B cell (primary cell): Measurements from ENCODE around the gene DHX30. TPM values are rescaled to one million over a fixed set of nuclear protein-coding genes. Genes with fewer than 3 reads are reported as not detected.

Experiments used
- ATAC-seq: fragments of 200-7000 bp; cut with Tn5 transposase; one replicate; pipeline ENCODE4 v1.10.0; 2021; ENCODE audit warnings: low read depth, mild to moderate bottlenecking, moderate number of reproducible peaks, moderate library complexity
- CTCF ChIA-PET: fragments of 350-600 bp; sonication (Branson Sonifier 250); formaldehyde crosslinking; loops from one replicate; lab custom pipeline; 2021; ENCODE audit warnings: antibody characterized with exemption, inconsistent platforms; lab: Charles Lee
- POLR2A ChIA-PET: fragments of 350-600 bp; sonication (Branson Sonifier 250); formaldehyde crosslinking; loops from one replicate; lab custom pipeline; 2021; ENCODE audit warnings: antibody characterized with exemption; lab: Charles Lee
- DNase-seq: peaks from one replicate; pipeline ENCODE4 v3.0.0; 2013
- H2AFZ ChIP-seq: 2 replicates; pipeline ENCODE4 v1.6.1; 2012; ENCODE audit warnings: mild to moderate bottlenecking, low read depth, low read length; ENCODE audit not compliant: insufficient read depth, poor library complexity, severe bottlenecking
- H3K27ac ChIP-seq, 2 donors: 1 replicate in 1 of 2; 2 replicates in 1 of 2; pipeline ENCODE4 v1.5.1; 2012 to 2013; ENCODE audit warnings: low read length in 2 of 2, mild to moderate bottlenecking in 2 of 2, moderate library complexity in 1 of 2
- H3K27me3 ChIP-seq, 4 experiments: fragments of 200-600 bp in 1 of 4; sonication (generic) in 1 of 4; replicated peaks in 1 of 4; 1 replicate in 2 of 4; 2 replicates in 2 of 4; pipeline versions ENCODE4 v1.6.1 to v1.7.0; 2013 to 2016; ENCODE audit warnings: low read length in 3 of 4, mild to moderate bottlenecking in 2 of 4, mixed read lengths in 1 of 4, moderate library complexity in 1 of 4; ENCODE audit not compliant: insufficient read depth in 4 of 4, control insufficient read depth in 3 of 4; ENCODE audit errors: control extremely low read depth in 1 of 4
- H3K36me3 ChIP-seq, 2 experiments: replicated peaks in 1 of 2; 1 replicate in 1 of 2; 2 replicates in 1 of 2; pipeline versions ENCODE4 v1.6.1 to v1.7.1; 2013; ENCODE audit warnings: low read length in 1 of 2; ENCODE audit not compliant: insufficient read depth in 2 of 2, control insufficient read depth in 1 of 2; ENCODE audit errors: control extremely low read depth in 1 of 2, extremely low read depth in 1 of 2
- H3K4me1 ChIP-seq, 2 donors: fragments of 200-600 bp in 1 of 2; sonication (generic) in 1 of 2; 1 replicate in 1 of 2; 2 replicates in 1 of 2; pipeline versions ENCODE4 v1.5.1 to v1.6.1; 2013 to 2017; ENCODE audit warnings: low read length in 2 of 2; ENCODE audit not compliant: control insufficient read depth in 2 of 2, insufficient read depth in 2 of 2
- H3K4me2 ChIP-seq: replicated peaks from 2 replicates; pipeline ENCODE3; 2012; ENCODE audit warnings: mild to moderate bottlenecking, low read depth, low read length; ENCODE audit not compliant: poor library complexity, severe bottlenecking
- H3K4me3 ChIP-seq, 5 experiments: fragments of 200-600 bp in 1 of 5; sonication (generic) in 1 of 5; 1 replicate in 3 of 5; 2 replicates in 2 of 5; pipeline versions ENCODE4 v1.5.1 to v1.7.0; 2011 to 2016; ENCODE audit warnings: low read length in 4 of 5, mild to moderate bottlenecking in 4 of 5, low read depth in 2 of 5, control low read depth in 1 of 5, moderate library complexity in 1 of 5; ENCODE audit not compliant: insufficient read depth in 1 of 5; ENCODE audit errors: control extremely low read depth in 1 of 5, extremely low read depth in 1 of 5
- H3K79me2 ChIP-seq: fragments of 200-600 bp; sonication (generic); one replicate; pipeline ENCODE4 v1.6.0; 2016; ENCODE audit warnings: low read length; ENCODE audit not compliant: control insufficient read depth, insufficient read depth
- H3K9ac ChIP-seq: fragments of 200-600 bp; sonication (generic); 2 replicates; pipeline ENCODE4 v1.6.1; 2017; ENCODE audit warnings: mild to moderate bottlenecking, low read length, moderate library complexity
- H3K9me3 ChIP-seq, 3 donors: one replicate each; pipeline versions ENCODE4 v1.6.1 to v1.7.1; 2013; ENCODE audit warnings: low read length in 2 of 3; ENCODE audit not compliant: control insufficient read depth in 2 of 3, insufficient read depth in 1 of 3; ENCODE audit errors: control extremely low read depth in 1 of 3
- H4K20me1 ChIP-seq: 2 replicates; pipeline ENCODE4 v1.6.0; 2012; ENCODE audit warnings: mild to moderate bottlenecking, low read length; ENCODE audit not compliant: insufficient read depth, control insufficient read depth, poor library complexity, severe bottlenecking
- H3K27ac Mint-ChIP-seq: one replicate; pipeline ENCODE4 v1.8.0; 2021; ENCODE audit warnings: mixed read lengths
- H3K27me3 Mint-ChIP-seq: one replicate; pipeline ENCODE4 v1.8.0; 2021; ENCODE audit warnings: mixed read lengths
- H3K4me1 Mint-ChIP-seq: one replicate; pipeline ENCODE4 v1.8.0; 2021; ENCODE audit warnings: mixed read lengths
- H3K4me3 Mint-ChIP-seq: one replicate; pipeline ENCODE4 v1.8.0; 2021; ENCODE audit warnings: mixed read lengths
- H3K9me3 Mint-ChIP-seq: one replicate; pipeline ENCODE4 v1.8.0; 2022; ENCODE audit warnings: mixed read lengths; ENCODE audit not compliant: insufficient read depth
- CTCF ChIP-seq: fragments of 200-600 bp; IDR thresholded peaks from one replicate; pipeline ENCODE4 v1.8.0; 2022; ENCODE audit warnings: antibody characterized with exemption, mild to moderate bottlenecking
- EZH2 ChIP-seq: IDR thresholded peaks from 2 replicates; pipeline ENCODE4 v1.6.1; 2012; ENCODE audit warnings: borderline replicate concordance, low read depth, mild to moderate bottlenecking, moderate library complexity, low read length; ENCODE audit not compliant: insufficient read depth, poor library complexity, severe bottlenecking
- WGBS: methylation state at CpG from one replicate; pipeline ENCODE4 v1.1.5; 2013; ENCODE audit warnings: missing lambda C conversion rate; ENCODE audit not compliant: insufficient coverage; 5-methylcytosine and 5-hydroxymethylcytosine counted together
- intact Hi-C: fragments of 100-400 bp; cut with micrococcal nuclease; formaldehyde crosslinking; loops from one replicate; pipeline ENCODE4 v1.10.0; 2022
- polyA plus RNA-seq: library from polyadenylated mRNA; depleted of rRNA; stranded (reverse); fragments of >200 nt; gene quantifications from 2 replicates; pipeline ENCODE4 v1.2.3, GENCODE V29; 2012
- total RNA-seq, 2 donors: library from RNA; stranded (reverse); fragments of 120-200 nt in 1 of 2; gene quantifications; 1 replicate in 1 of 2; 2 replicates in 1 of 2; pipeline versions ENCODE4 v1.2.3 to v1.2.4, GENCODE V29; 2013 to 2022

Gene DHX30
- total and polyA plus RNA-seq, 2 donors (not counting 1 experiment from before 2014, with no cell fraction given) = 77.0 to 81.8 TPM

DNA sequence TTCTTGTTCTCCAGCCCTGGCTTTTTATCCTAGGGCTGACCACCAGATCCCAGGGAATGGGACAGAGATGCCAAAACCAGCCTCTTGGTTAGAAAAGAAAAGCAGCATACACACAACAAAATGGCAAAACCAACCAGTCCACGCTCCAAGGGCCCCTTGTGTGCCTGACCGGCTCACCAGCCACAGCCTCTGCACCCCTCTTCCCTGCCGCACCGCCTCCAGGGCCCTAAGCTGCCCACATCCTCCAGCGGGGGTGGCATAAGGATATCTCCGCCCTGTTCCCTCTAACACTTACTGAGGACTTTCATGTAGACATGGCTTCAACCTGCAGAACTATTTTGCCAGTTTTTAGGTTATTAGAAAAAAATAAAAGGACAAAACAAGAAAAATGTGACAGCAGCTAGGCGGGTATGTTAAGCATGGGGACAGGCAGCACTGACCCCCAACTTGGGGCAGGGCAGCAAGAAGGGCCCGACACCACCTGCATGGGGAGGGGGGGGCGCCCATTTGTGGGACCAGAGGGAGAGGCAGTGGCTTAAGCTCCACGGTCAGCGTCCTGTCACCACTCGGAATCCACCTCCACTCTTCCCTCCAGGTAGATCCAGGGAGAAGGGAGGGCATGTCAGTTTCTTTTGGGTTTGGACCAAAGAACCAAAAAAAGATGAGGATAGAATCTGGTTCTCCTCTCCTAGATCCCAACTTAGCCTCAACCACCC, 49.1 kb downstream of the DHX30 start:
- intact Hi-C loops = no loop called here
- H2AFZ ChIP-seq = no peak overlapping the region
- H3K36me3 ChIP-seq = peaks cover 2 to 66% of the 10 kb centered on the region in 2 experiments
- no peak overlapping the region for H3K4me3 ChIP-seq
- WGBS = 92% methylated on average over 6 of the region's 12 CpGs
- no peaks in the 10 kb centered on the region for H3K79me2 ChIP-seq
- ATAC-seq (no peak), DNase-seq (no peak)
- no peak overlapping the region for H3K27ac ChIP-seq
- H3K4me1 ChIP-seq = peaks cover 4 to 8% of the 10 kb centered on the region in 2 donors
- CTCF ChIA-PET = no interaction called here
- peaks cover 5% of the 10 kb centered on the region for H3K4me1 Mint-ChIP-seq
- H3K9me3 ChIP-seq = no peaks in the 10 kb centered on the region
- no peak overlapping the region for H3K27ac Mint-ChIP-seq
- TF ChIP-seq CTCF (no peak), EZH2 (no peak)
- POLR2A ChIA-PET = no interaction called here
- H3K27me3 ChIP-seq = no peaks in the 10 kb centered on the region
- H3K4me3 Mint-ChIP-seq = no peak overlapping the region
- H4K20me1 ChIP-seq = no peaks in the 10 kb centered on the region
- H3K9ac ChIP-seq = no peak overlapping the region
- H3K4me2 ChIP-seq = no peak overlapping the region
- no peaks in the 10 kb centered on the region for H3K9me3 Mint-ChIP-seq
- H3K27me3 Mint-ChIP-seq = no peaks in the 10 kb centered on the region
